ENCODE measurements around the gene NAA30. TPM values are rescaled to one million over a fixed set of nuclear protein-coding genes. Genes with fewer than 3 reads are reported as not detected.

The NAA30 gene
- polyA plus RNA-seq, 1 donor = 24.3 TPM

Other genes with a start within 250 kb of the NAA30 start
- gene EXOC5, start 121.7 kb upstream of the NAA30 start, polyA plus RNA-seq = 63.8 TPM
- gene AP5M1, start 121.6 kb upstream of the NAA30 start, polyA plus RNA-seq = 51.2 TPM
- gene CCDC198, start 103.3 kb downstream of the NAA30 start, polyA plus RNA-seq = 90.7 TPM